NCI-H1092 treated with DMSO at 0.1 percent for 48 hours (cell line): ENCODE results near the gene TMEM131L.
"Not testable (repeated sequence)": the region's sequence is repeated elsewhere in the genome, so short reads cannot be mapped to it uniquely, and the experiment has no call there.

Experiments
- DNase-seq: peaks from one replicate; lab custom pipeline; 2025; lab: John Stamatoyannopoulos, UW

The TMEM131L gene

GRCh38 chr4:153507310-153508073 is 41.3 kb downstream of the TMEM131L start:
- DNase-seq: no peak

- DNase-seq: not testable (repeated sequence)
Measured at GRCh38 chr4:153509212-153509611, 43.1 kb downstream of the TMEM131L start.

GRCh38 chr4:153509724-153510123 is 43.6 kb downstream of the TMEM131L start:
- no peak for DNase-seq

- DNase-seq: no peak
Measured at GRCh38 chr4:153510252-153511001, 44.3 kb downstream of the TMEM131L start.

GRCh38 chr4:153511104-153511503 is 44.9 kb downstream of the TMEM131L start:
- no peak for DNase-seq

GRCh38 chr4:153512162-153512852 is 46.1 kb downstream of the TMEM131L start:
- no peak for DNase-seq

- no peak for DNase-seq
Measured at GRCh38 chr4:153512952-153513500, 46.9 kb downstream of the TMEM131L start.

GRCh38 chr4:153513596-153513995 is 47.4 kb downstream of the TMEM131L start:
- DNase-seq: no peak

GRCh38 chr4:153514001-153514526 is 47.9 kb downstream of the TMEM131L start:
- no peak for DNase-seq

GRCh38 chr4:153514688-153515426 is 48.7 kb downstream of the TMEM131L start:
- DNase-seq: no peak

- no peak for DNase-seq
Measured at GRCh38 chr4:153517159-153517558, 51.0 kb downstream of the TMEM131L start.

- DNase-seq: peak; percentile 29
Measured at GRCh38 chr4:153518001-153518400, 51.8 kb downstream of the TMEM131L start.

- no peak for DNase-seq
Measured at GRCh38 chr4:153518637-153519389, 52.7 kb downstream of the TMEM131L start.

- DNase-seq: no peak
Measured at GRCh38 chr4:153519687-153520086, 53.5 kb downstream of the TMEM131L start.

- DNase-seq: no peak
Measured at GRCh38 chr4:153520227-153520626, 54.1 kb downstream of the TMEM131L start.

GRCh38 chr4:153520801-153521329 is 54.7 kb downstream of the TMEM131L start:
- no peak for DNase-seq

- DNase-seq: no peak
Measured at GRCh38 chr4:153521478-153521877, 55.3 kb downstream of the TMEM131L start.

GRCh38 chr4:153521999-153522801 is 56.0 kb downstream of the TMEM131L start:
- no peak for DNase-seq

GRCh38 chr4:153522802-153523094 is 56.6 kb downstream of the TMEM131L start:
- no peak for DNase-seq
